ENCODE results near the gene TTLL10. TPM values are rescaled to one million over a fixed set of nuclear protein-coding genes. Genes with fewer than 3 reads are reported as not detected.

TTLL10 gene
- total and polyA plus RNA-seq, 4 donors = not detected

DNA sequence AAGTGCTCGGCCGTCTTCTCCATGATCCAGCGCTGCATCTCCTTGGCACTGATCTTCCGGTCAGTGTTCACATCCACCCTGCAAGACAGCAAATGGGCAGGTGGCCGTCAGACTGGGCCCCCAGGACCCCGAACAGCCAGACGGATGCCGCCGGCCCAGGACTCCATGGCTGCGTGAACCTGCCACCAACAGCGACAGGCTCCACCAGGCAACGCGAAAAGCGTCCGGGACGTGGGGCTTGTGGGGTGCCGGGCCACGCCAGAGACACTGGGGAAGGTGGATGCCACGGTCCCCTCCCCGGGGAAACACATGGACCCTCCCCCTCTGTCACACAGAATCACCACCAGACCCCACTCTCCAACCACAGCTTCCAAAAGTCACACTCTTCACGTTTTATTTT, 50.2 kb downstream of the TTLL10 start:
- Histone ChIP-seq H3K36me3 (ENCODE audit: control insufficient read depth in 4 of 4, insufficient read depth in 3 of 4, low read depth in 1 of 4, low read length in 3 of 4) (peaks cover 19 to 69% (median 36%) of the 10 kb centered on the region in 4 donors), H3K4me3 (ENCODE audit: low read depth in 1 of 3, low read length in 3 of 3) (no peak overlapping the region), H3K27ac (ENCODE audit: low read depth in 1 of 2, low read length in 2 of 2) (no peak overlapping the region), H3K9me3 (ENCODE audit: control insufficient read depth in 4 of 4, low read length in 3 of 4) (no peaks in the 10 kb centered on the region), H3K27me3 (ENCODE audit: control insufficient read depth in 4 of 4, insufficient read depth in 4 of 4, low read length in 3 of 4) (no peaks in the 10 kb centered on the region), H3K9ac (ENCODE audit: low read depth in 1 of 2, low read length in 2 of 2) (no peak overlapping the region), H3K4me1 (ENCODE audit: control insufficient read depth in 4 of 4, insufficient read depth in 4 of 4, low read length in 3 of 4) (no peaks in the 10 kb centered on the region)
- WGBS = 96% methylated on average over 21 of the region's 21 CpGs
- TF ChIP-seq, protein P1, sequence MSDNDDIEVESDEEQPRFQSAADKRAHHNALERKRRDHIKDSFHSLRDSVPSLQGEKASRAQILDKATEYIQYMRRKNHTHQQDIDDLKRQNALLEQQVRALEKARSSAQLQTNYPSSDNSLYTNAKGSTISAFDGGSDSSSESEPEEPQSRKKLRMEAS (IDR thresholded peaks at IDR 0.05) = no peak
- TF ChIP-seq ATF3 (IDR thresholded peaks at IDR 0.05) (no peak), YY1 (IDR thresholded peaks at IDR 0.05) (no peak), NR2F2 (IDR thresholded peaks at IDR 0.05) (no peak), EGR1 (IDR thresholded peaks at IDR 0.05; ENCODE audit: low read depth in 2 of 2) (no peak), TAF1 (conservative IDR thresholded peaks at IDR 0.05) (no peak), FOXA1 (IDR thresholded peaks at IDR 0.05) (no peak), GABPA (IDR thresholded peaks at IDR 0.05 in 1 of 2, conservative IDR thresholded peaks at IDR 0.05 in 1 of 2) (no peak), FOXA2 (IDR thresholded peaks at IDR 0.05) (no peak), REST (IDR thresholded peaks at IDR 0.05) (no peak), RAD21 (IDR thresholded peaks at IDR 0.05) (no peak), SP1 (IDR thresholded peaks at IDR 0.05) (no peak)
- TF ChIP-seq, protein P2, sequence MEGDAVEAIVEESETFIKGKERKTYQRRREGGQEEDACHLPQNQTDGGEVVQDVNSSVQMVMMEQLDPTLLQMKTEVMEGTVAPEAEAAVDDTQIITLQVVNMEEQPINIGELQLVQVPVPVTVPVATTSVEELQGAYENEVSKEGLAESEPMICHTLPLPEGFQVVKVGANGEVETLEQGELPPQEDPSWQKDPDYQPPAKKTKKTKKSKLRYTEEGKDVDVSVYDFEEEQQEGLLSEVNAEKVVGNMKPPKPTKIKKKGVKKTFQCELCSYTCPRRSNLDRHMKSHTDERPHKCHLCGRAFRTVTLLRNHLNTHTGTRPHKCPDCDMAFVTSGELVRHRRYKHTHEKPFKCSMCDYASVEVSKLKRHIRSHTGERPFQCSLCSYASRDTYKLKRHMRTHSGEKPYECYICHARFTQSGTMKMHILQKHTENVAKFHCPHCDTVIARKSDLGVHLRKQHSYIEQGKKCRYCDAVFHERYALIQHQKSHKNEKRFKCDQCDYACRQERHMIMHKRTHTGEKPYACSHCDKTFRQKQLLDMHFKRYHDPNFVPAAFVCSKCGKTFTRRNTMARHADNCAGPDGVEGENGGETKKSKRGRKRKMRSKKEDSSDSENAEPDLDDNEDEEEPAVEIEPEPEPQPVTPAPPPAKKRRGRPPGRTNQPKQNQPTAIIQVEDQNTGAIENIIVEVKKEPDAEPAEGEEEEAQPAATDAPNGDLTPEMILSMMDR (IDR thresholded peaks at IDR 0.05; ENCODE audit: low read depth, low read length, missing input control) = no peak
- no peak for DNase-seq (ENCODE audit: low spot score)

DNA sequence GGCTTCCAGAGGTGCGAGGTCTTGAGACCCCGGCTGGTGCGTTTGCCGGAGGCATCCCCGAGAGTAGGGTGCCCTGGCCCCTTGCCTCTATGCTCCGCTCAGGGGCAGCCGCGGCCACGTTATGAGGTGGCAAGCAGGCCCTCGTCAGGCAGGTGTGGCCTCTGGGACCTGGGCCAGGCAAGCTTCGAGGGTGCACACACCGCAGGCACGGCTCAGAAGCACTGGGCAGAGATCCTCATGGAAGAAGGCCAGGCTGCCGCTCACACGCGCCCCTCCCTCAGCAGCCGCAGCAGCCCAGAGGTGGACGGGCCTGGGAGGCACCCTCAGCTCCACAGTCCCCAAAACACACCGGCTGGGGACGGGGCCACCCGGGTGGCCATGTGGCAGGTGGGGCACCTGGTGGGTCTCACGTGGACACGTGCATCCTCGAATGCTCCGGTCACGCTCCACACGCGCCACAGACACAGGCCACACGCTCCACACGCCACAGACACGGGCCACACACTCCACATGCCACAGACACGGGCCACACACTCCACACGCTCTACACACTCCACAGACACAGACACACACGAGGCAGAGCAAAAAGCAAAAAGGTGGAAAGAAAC, 51.7 kb downstream of the TTLL10 start:
- DNase-seq (ENCODE audit: low spot score) = no peak
- TF ChIP-seq FOXA2 (IDR thresholded peaks at IDR 0.05) (no peak), NR2F2 (IDR thresholded peaks at IDR 0.05) (no peak), YY1 (IDR thresholded peaks at IDR 0.05) (no peak), SP1 (IDR thresholded peaks at IDR 0.05) (no peak), GABPA (IDR thresholded peaks at IDR 0.05 in 1 of 2, conservative IDR thresholded peaks at IDR 0.05 in 1 of 2) (no peak), HNF4A (conservative IDR thresholded peaks at IDR 0.05) (no peak), RAD21 (IDR thresholded peaks at IDR 0.05) (no peak), REST (IDR thresholded peaks at IDR 0.05) (no peak), ATF3 (IDR thresholded peaks at IDR 0.05) (no peak), JUND (IDR thresholded peaks at IDR 0.05) (no peak), ZBTB33 (IDR thresholded peaks at IDR 0.05) (no peak)
- TF ChIP-seq, protein P2 (IDR thresholded peaks at IDR 0.05; ENCODE audit: low read depth, low read length, missing input control) = no peak

More for the DNA sequence above, 51.7 kb downstream of the TTLL10 start:
- Histone ChIP-seq H3K9ac (ENCODE audit: low read depth in 1 of 2, low read length in 2 of 2) (no peak overlapping the region), H3K9me3 (ENCODE audit: control insufficient read depth in 4 of 4, low read length in 3 of 4) (no peaks in the 10 kb centered on the region), H3K36me3 (ENCODE audit: control insufficient read depth in 4 of 4, insufficient read depth in 3 of 4, low read depth in 1 of 4, low read length in 3 of 4) (peaks cover 19 to 62% (median 35%) of the 10 kb centered on the region in 4 donors), H3K4me1 (ENCODE audit: control insufficient read depth in 4 of 4, insufficient read depth in 4 of 4, low read length in 3 of 4) (peaks cover 6 to 11% (median 8%) of the 10 kb centered on the region in 4 donors), H3K4me3 (ENCODE audit: low read depth in 1 of 3, low read length in 3 of 3) (no peak overlapping the region), H3K27me3 (ENCODE audit: control insufficient read depth in 4 of 4, insufficient read depth in 4 of 4, low read length in 3 of 4) (no peaks in the 10 kb centered on the region), H3K27ac (ENCODE audit: low read depth in 1 of 2, low read length in 2 of 2) (no peak overlapping the region)
- 87% methylated on average over 34 of the region's 34 CpGs for WGBS

Data from liver (tissue), 9 donors.